Measurements from ENCODE around the gene NEUROD2. TPM values are rescaled to one million over a fixed set of nuclear protein-coding genes. Genes with fewer than 3 reads are reported as not detected.

The NEUROD2 gene
- polyA plus RNA-seq, 1 of the 3 experiments (the other 2 are of a cell fraction), result not detected

- TF ChIP-seq REST (IDR thresholded peaks at IDR 0.05; ENCODE audit: low read depth, low read length) (no peak), CHD2 (IDR thresholded peaks at IDR 0.05; ENCODE audit: low read length, partially characterized antibody) (peak; percentile 56), FOSL2 (IDR thresholded peaks at IDR 0.05; ENCODE audit: borderline replicate concordance, low read depth) (no peak), RAD21 (IDR thresholded peaks at IDR 0.05; ENCODE audit: low read length) (peak; percentile 87), ELF1 (IDR thresholded peaks at IDR 0.05) (no peak), IRF3 (IDR thresholded peaks at IDR 0.05; ENCODE audit: low read depth, low read length) (no peak), SIN3A (IDR thresholded peaks at IDR 0.05; ENCODE audit: borderline replicate concordance, low read depth, low read length) (no peak), CTCF (IDR thresholded peaks at IDR 0.05) (peak; percentile 85), USF1 (IDR thresholded peaks at IDR 0.05; ENCODE audit: borderline replicate concordance, low read depth) (no peak), MAX (IDR thresholded peaks at IDR 0.05; ENCODE audit: low read depth) (0 out of 2 replicates have a peak, but pooled peaks have one; percentile 31), TAF1 (IDR thresholded peaks at IDR 0.05; ENCODE audit: borderline replicate concordance, low read depth, low read length) (no peak), NFIC (IDR thresholded peaks at IDR 0.05; ENCODE audit: borderline replicate concordance) (no peak), MXI1 (IDR thresholded peaks at IDR 0.05; ENCODE audit: low read depth, low read length) (no peak), NRF1 (IDR thresholded peaks at IDR 0.05; ENCODE audit: low read depth, low read length) (no peak), ZBTB33 (IDR thresholded peaks at IDR 0.05; ENCODE audit: borderline replicate concordance, low read depth) (no peak)
Observed at GRCh38 chr17:39623356-39623950, 15.7 kb upstream of the NEUROD2 start (continued).
